ENCODE measurements around the gene COX4I1.
"Not testable (repeated sequence)": the region's sequence is repeated elsewhere in the genome, so short reads cannot be mapped to it uniquely, and the experiment has no call there.

COX4I1 gene

GRCh38 chr16:85798901-85799496 lies 496 bp upstream of the COX4I1 start:
- peak in 1 of 2 donors; percentile 15 for DNase-seq (ENCODE audit: low read depth in 1 of 2, low spot score in 1 of 2)

GRCh38 chr16:85800321-85800669 lies 800 bp downstream of the COX4I1 start:
- DNase-seq (ENCODE audit: low read depth in 1 of 2, low spot score in 1 of 2): no peak

- no peak for DNase-seq (ENCODE audit: low read depth in 1 of 2, low spot score in 1 of 2)
Observed at GRCh38 chr16:85803570-85803969, 4.1 kb downstream of the COX4I1 start.

- DNase-seq (ENCODE audit: low read depth in 1 of 2, low spot score in 1 of 2): no peak
Observed at GRCh38 chr16:85805442-85806045, 6.0 kb downstream of the COX4I1 start.

- no peak for DNase-seq (ENCODE audit: low read depth in 1 of 2, low spot score in 1 of 2)
Observed at GRCh38 chr16:85806539-85806938, 7.0 kb downstream of the COX4I1 start.

GRCh38 chr16:85807340-85807739 lies 7.8 kb downstream of the COX4I1 start:
- DNase-seq (ENCODE audit: low read depth in 1 of 2, low spot score in 1 of 2): not testable (repeated sequence)

GRCh38 chr16:85808104-85808503 lies 8.6 kb downstream of the COX4I1 start:
- DNase-seq (ENCODE audit: low read depth in 1 of 2, low spot score in 1 of 2): not testable (repeated sequence)

- no peak for DNase-seq (ENCODE audit: low read depth in 1 of 2, low spot score in 1 of 2)
Observed at GRCh38 chr16:85808926-85809325, 9.4 kb downstream of the COX4I1 start.

GRCh38 chr16:85809645-85810044 lies 10.2 kb downstream of the COX4I1 start:
- no peak for DNase-seq (ENCODE audit: low read depth in 1 of 2, low spot score in 1 of 2)

GRCh38 chr16:85810097-85810741 lies 10.7 kb downstream of the COX4I1 start:
- DNase-seq (ENCODE audit: low read depth in 1 of 2, low spot score in 1 of 2): no peak

GRCh38 chr16:85810742-85811115 lies 11.2 kb downstream of the COX4I1 start:
- no peak for DNase-seq (ENCODE audit: low read depth in 1 of 2, low spot score in 1 of 2)

GRCh38 chr16:85812031-85812807 lies 12.7 kb downstream of the COX4I1 start:
- no peak for DNase-seq (ENCODE audit: low read depth in 1 of 2, low spot score in 1 of 2)

- no peak for DNase-seq (ENCODE audit: low read depth in 1 of 2, low spot score in 1 of 2)
Observed at GRCh38 chr16:85812811-85813700, 13.6 kb downstream of the COX4I1 start.

GRCh38 chr16:85816159-85816558 lies 16.7 kb downstream of the COX4I1 start:
- no peak for DNase-seq (ENCODE audit: low read depth in 1 of 2, low spot score in 1 of 2)

GRCh38 chr16:85817195-85817594 lies 17.7 kb downstream of the COX4I1 start:
- DNase-seq (ENCODE audit: low read depth in 1 of 2, low spot score in 1 of 2): not testable (repeated sequence)

- peak; percentile 71 to 86 for DNase-seq (ENCODE audit: low read depth in 1 of 2, low spot score in 1 of 2)
Observed at GRCh38 chr16:85819245-85819644, 19.8 kb downstream of the COX4I1 start.

GRCh38 chr16:85819771-85820170 lies 20.3 kb downstream of the COX4I1 start:
- no peak for DNase-seq (ENCODE audit: low read depth in 1 of 2, low spot score in 1 of 2)

- no peak for DNase-seq (ENCODE audit: low read depth in 1 of 2, low spot score in 1 of 2)
Observed at GRCh38 chr16:85820604-85821372, 21.3 kb downstream of the COX4I1 start.

GRCh38 chr16:85821390-85822135 lies 22.1 kb downstream of the COX4I1 start:
- DNase-seq (ENCODE audit: low read depth in 1 of 2, low spot score in 1 of 2): peak; percentile 76 to 85
